Measurements from ENCODE around the gene LMAN2L. TPM values are rescaled to one million over a fixed set of nuclear protein-coding genes. Genes with fewer than 3 reads are reported as not detected.

LMAN2L gene
- total and polyA plus RNA-seq, 2 of the 8 experiments (the other 6 are each of a cell fraction or from before 2014, with no cell fraction given) = 14.3 to 17.6 TPM

GRCh38 chr2:96787411-96787810, 47.5 kb upstream of the LMAN2L start:
- no peak overlapping the region for H2BK120ac ChIP-seq (replicated peaks; ENCODE audit: low read depth, low read length)
- H4K5ac ChIP-seq (ENCODE audit: insufficient read length, low read depth, low read length) = no peak overlapping the region
- no peak overlapping the region for H3K18ac ChIP-seq (ENCODE audit: extremely low read depth, low read length)
- no peak for FAIRE-seq
- H4K8ac ChIP-seq (ENCODE audit: extremely low read depth, insufficient read depth, low read length) = no peak overlapping the region
- H4K20me1 ChIP-seq (replicated peaks in 1 of 2; ENCODE audit: control insufficient read depth in 1 of 2, insufficient read depth in 2 of 2, low read length in 2 of 2) = peaks cover 0 to 3% of the 10 kb centered on the region in 2 experiments
- no peak overlapping the region for H3K4ac ChIP-seq (replicated peaks; ENCODE audit: insufficient read length, low read depth, low read length)
- POLR2A ChIA-PET (ENCODE audit: partially characterized antibody) = interaction anchor here (0.6 kb wide), 1 partner anchor 145 kb away, joined by 3 read pairs; no protein-coding TSS in a partner anchor
- no peak overlapping the region for H4K91ac ChIP-seq (replicated peaks; ENCODE audit: insufficient read length, low read length)
- CTCF ChIA-PET (ENCODE audit: partially characterized antibody) = interaction anchor here (0.6 to 2.3 kb wide), 3 partner anchors 13 to 1707 kb away, joined by 3 to 14 read pairs (median 3); no protein-coding TSS in a partner anchor
- H3K4me1 ChIP-seq (replicated peaks in 1 of 4; ENCODE audit: control insufficient read depth in 3 of 4, insufficient read depth in 4 of 4, low read length in 3 of 4) = no peaks in the 10 kb centered on the region
- no peaks in the 10 kb centered on the region for H3K9me3 ChIP-seq (ENCODE audit: insufficient read depth in 2 of 2, low read depth in 1 of 2, low read length in 1 of 2)
- H2BK20ac ChIP-seq (ENCODE audit: low read length) = no peak overlapping the region
- H3K36me3 ChIP-seq (ENCODE audit: control insufficient read depth in 2 of 4, insufficient read depth in 4 of 4, low read length in 3 of 4) = no peaks in the 10 kb centered on the region
- no peak overlapping the region for H3K23ac ChIP-seq (ENCODE audit: insufficient read length)
- H2BK15ac ChIP-seq (ENCODE audit: low read length) = no peak overlapping the region
- no peak overlapping the region for H2BK5ac ChIP-seq (ENCODE audit: low read depth, low read length)
- no peaks in the 10 kb centered on the region for H3K23me2 ChIP-seq (ENCODE audit: low read depth, low read length)
- H3K9ac ChIP-seq (replicated peaks in 1 of 4; ENCODE audit: extremely low read depth in 1 of 4, low read depth in 3 of 4, low read length in 3 of 4) = no peak overlapping the region
- H3K27me3 ChIP-seq (replicated peaks in 1 of 4; ENCODE audit: control insufficient read depth in 3 of 4, extremely low read depth in 1 of 4, insufficient read depth in 3 of 4, low read length in 3 of 4) = no peaks in the 10 kb centered on the region; a peak in 1 of 7 replicates
- H3K79me1 ChIP-seq (ENCODE audit: low read depth, low read length) = 0 out of 2 replicates have a peak, but pooled peaks cover 2% of the 10 kb centered on the region
- H3K4me3 ChIP-seq (ENCODE audit: extremely low read depth in 1 of 4, insufficient read depth in 2 of 4, low read depth in 3 of 4, low read length in 4 of 4) = no peak overlapping the region
- no peak for TF ChIP-seq SIX5 (IDR thresholded peaks at IDR 0.05; ENCODE audit: low read depth, low read length)
- no peak for TF ChIP-seq CBX8 (IDR thresholded peaks at IDR 0.05; ENCODE audit: borderline replicate concordance, low read depth, low read length)
- TF ChIP-seq POLR2A (IDR thresholded peaks at IDR 0.05; ENCODE audit: control extremely low read depth in 1 of 2, low read depth in 2 of 2, low read length in 2 of 2) = no peak
- no peak for TF ChIP-seq CREB1 (IDR thresholded peaks at IDR 0.05)
- no peak for TF ChIP-seq JUN (IDR thresholded peaks at IDR 0.05; ENCODE audit: low read depth, low read length)
- no peak for TF ChIP-seq CEBPB (IDR thresholded peaks at IDR 0.05; ENCODE audit: low read depth, low read length)
- no peak for TF ChIP-seq RBBP5 (IDR thresholded peaks at IDR 0.05; ENCODE audit: borderline replicate concordance, low read depth, low read length)
- no peak for TF ChIP-seq TBP (IDR thresholded peaks at IDR 0.05; ENCODE audit: low read depth, low read length)
- TF ChIP-seq YY1 (IDR thresholded peaks at IDR 0.05; ENCODE audit: low read depth, low read length) = no peak
- TF ChIP-seq SUZ12 (IDR thresholded peaks at IDR 0.05; ENCODE audit: low read length) = no peak
- DNase-seq (ENCODE audit: low read depth in 1 of 2, low spot score in 2 of 2) = no peak
- H2AFZ ChIP-seq (ENCODE audit: low read length) = no peak overlapping the region
- H3K14ac ChIP-seq (ENCODE audit: insufficient read length) = no peak overlapping the region
- no peak overlapping the region for H3K4me2 ChIP-seq (ENCODE audit: insufficient read depth in 1 of 2, low read depth in 2 of 2, low read length in 2 of 2)
- 94% methylated on average over 3 of the region's 3 CpGs; no CpG with 5 or more reads in 1 of the 2 experiments for WGBS, 2 experiments (ENCODE audit: extremely low coverage in 1 of 2, insufficient coverage in 1 of 2, insufficient read length in 1 of 2, insufficient replicate concordance in 2 of 2, low coverage in 1 of 2, low lambda C conversion rate in 2 of 2, missing lambda C conversion rate in 1 of 2)
- H3K56ac ChIP-seq (replicated peaks; ENCODE audit: insufficient read length, low read depth, low read length) = no peak overlapping the region
- no peak overlapping the region for H2BK12ac ChIP-seq (ENCODE audit: low read depth, low read length)
- H2AK5ac ChIP-seq (ENCODE audit: low read depth, low read length) = no peak overlapping the region
- H3K79me2 ChIP-seq (ENCODE audit: control insufficient read depth in 1 of 2, insufficient read depth in 2 of 2, low read length in 2 of 2) = no peaks in the 10 kb centered on the region
- H3K27ac ChIP-seq (ENCODE audit: low read depth, low read length) = no peak overlapping the region

Data from H1 (cell line).